CD4-positive, alpha-beta T cell treated with Interleukin-2 at 100 ng/mL for 4 hours (primary cell): ENCODE data around the gene C1orf122.
A peak's percentile ranks its signal among the peaks of the same experiment; 100 is the strongest.
"Not testable (repeated sequence)": the region's sequence is repeated elsewhere in the genome, so short reads cannot be mapped to it uniquely, and the experiment has no call there.

Experiments
- DNase-seq: peaks from one replicate; pipeline ENCODE4 v3.0.0-alpha.2; 2020; ENCODE audit warnings: low spot score

The C1orf122 gene

GRCh38 chr1:37807555-37808368 is at the start of gene C1orf122, which contains the start of gene YRDC:
Gene C1orf122, plus strand, starts transcription at chr1:37807790. Its CDS starts 615 bp downstream, at chr1:37808405.
Gene YRDC, minus strand, starts transcription at chr1:37808208. Its CDS starts 28 bp downstream, at chr1:37808180.
- DNase-seq = peak; percentile 92

- DNase-seq = no peak
These were observed 48.1 kb upstream of the C1orf122 start for GRCh38 chr1:37759451-37759850.

GRCh38 chr1:37761416-37762095 is 46.0 kb upstream of the C1orf122 start:
- DNase-seq = no peak

GRCh38 chr1:37762516-37762915 is 45.1 kb upstream of the C1orf122 start:
- DNase-seq = no peak

- DNase-seq = no peak
These were observed 43.7 kb upstream of the C1orf122 start for GRCh38 chr1:37763791-37764413.

- DNase-seq = no peak
These were observed 43.2 kb upstream of the C1orf122 start for GRCh38 chr1:37764414-37764825.

- DNase-seq = no peak
These were observed 42.6 kb upstream of the C1orf122 start, which contains the start of gene EPHA10 for GRCh38 chr1:37764888-37765441. Gene EPHA10, minus strand, starts transcription at chr1:37765120. Its CDS starts 54 bp downstream, at chr1:37765066.

- no peak for DNase-seq
These were observed 41.5 kb upstream of the C1orf122 start for GRCh38 chr1:37765916-37766664.

- DNase-seq = no peak
These were observed 40.1 kb upstream of the C1orf122 start for GRCh38 chr1:37767488-37767887.

- not testable (repeated sequence) for DNase-seq
These were observed 36.1 kb upstream of the C1orf122 start for GRCh38 chr1:37771440-37771839.

GRCh38 chr1:37776946-37777516 is 30.6 kb upstream of the C1orf122 start:
- DNase-seq = no peak

- DNase-seq = no peak
These were observed 28.9 kb upstream of the C1orf122 start for GRCh38 chr1:37778654-37779053.

GRCh38 chr1:37782491-37782890 is 25.1 kb upstream of the C1orf122 start:
- DNase-seq = no peak

GRCh38 chr1:37792943-37793686 is 14.5 kb upstream of the C1orf122 start:
- no peak for DNase-seq

GRCh38 chr1:37793773-37794371 is 13.7 kb upstream of the C1orf122 start, which contains the start of gene MANEAL:
Gene MANEAL, plus strand, starts transcription at chr1:37793847. Its CDS starts 336 bp downstream, at chr1:37794183.
- peak; percentile 20 for DNase-seq

- DNase-seq = no peak
These were observed 12.9 kb upstream of the C1orf122 start for GRCh38 chr1:37794372-37795339.

- peak; percentile 11 for DNase-seq
These were observed 12.1 kb upstream of the C1orf122 start for GRCh38 chr1:37795340-37796125.
